ENCODE measurements around the gene AGRN.
"Not testable (repeated sequence)": the region's sequence is repeated elsewhere in the genome, so short reads cannot be mapped to it uniquely, and the experiment has no call there.

AGRN gene

GRCh38 chr1:1021920-1022259 is 2.0 kb downstream of the AGRN start:
- DNase-seq = no peak

- no peak for DNase-seq
Observed at GRCh38 chr1:1022302-1023009, 2.5 kb downstream of the AGRN start.

GRCh38 chr1:1023700-1024099 is 3.8 kb downstream of the AGRN start:
- DNase-seq = no peak

- DNase-seq = no peak
Observed at GRCh38 chr1:1024149-1024770, 4.3 kb downstream of the AGRN start.

GRCh38 chr1:1024771-1025699 is 5.1 kb downstream of the AGRN start:
- DNase-seq = no peak

- DNase-seq = no peak
Observed at GRCh38 chr1:1025730-1026129, 5.8 kb downstream of the AGRN start.

- DNase-seq = no peak
Observed at GRCh38 chr1:1026599-1027413, 6.9 kb downstream of the AGRN start.

- no peak for DNase-seq
Observed at GRCh38 chr1:1027791-1028190, 7.9 kb downstream of the AGRN start.

GRCh38 chr1:1030867-1031658 is 11.1 kb downstream of the AGRN start:
- DNase-seq = not testable (repeated sequence)

GRCh38 chr1:1031659-1032235 is 11.8 kb downstream of the AGRN start:
- no peak for DNase-seq

GRCh38 chr1:1032424-1032823 is 12.5 kb downstream of the AGRN start:
- DNase-seq = no peak

GRCh38 chr1:1033009-1033587 is 13.2 kb downstream of the AGRN start:
- peak; percentile 70 for DNase-seq

GRCh38 chr1:1033731-1034438 is 14.0 kb downstream of the AGRN start:
- no peak for DNase-seq

GRCh38 chr1:1034439-1034781 is 14.5 kb downstream of the AGRN start:
- DNase-seq = no peak

- DNase-seq = no peak
Observed at GRCh38 chr1:1035291-1035943, 15.5 kb downstream of the AGRN start.

GRCh38 chr1:1037366-1038327 is 17.7 kb downstream of the AGRN start:
- DNase-seq = no peak

- DNase-seq = no peak
Observed at GRCh38 chr1:1038694-1039093, 18.8 kb downstream of the AGRN start.

GRCh38 chr1:1039145-1039910 is 19.4 kb downstream of the AGRN start:
- no peak for DNase-seq
